G401 (cell line): ENCODE measurements around the gene MTF1. TPM values are rescaled to one million over a fixed set of nuclear protein-coding genes. Genes with fewer than 3 reads are reported as not detected.

ENCODE experiments used
- DNase-seq: peaks from one replicate; pipeline ENCODE4 v3.0.0-alpha.2; 2015; ENCODE audit warnings: low spot score
- in situ Hi-C: cut with HindIII; loops from 2 replicates; pipeline ENCODE4 v1.10.0; 2016; ENCODE audit warnings: low sequenced_read_pairs, mixed read lengths
- total RNA-seq: library from RNA; depleted of rRNA; stranded (reverse); fragments of >200 nt; shearing (Covaris generic); gene quantifications from 2 replicates; pipeline ENCODE4 v1.2.3, GENCODE V29; 2014

Gene MTF1
- total RNA-seq, 1 experiment from 2014 or later = 3.7 TPM

DNA sequence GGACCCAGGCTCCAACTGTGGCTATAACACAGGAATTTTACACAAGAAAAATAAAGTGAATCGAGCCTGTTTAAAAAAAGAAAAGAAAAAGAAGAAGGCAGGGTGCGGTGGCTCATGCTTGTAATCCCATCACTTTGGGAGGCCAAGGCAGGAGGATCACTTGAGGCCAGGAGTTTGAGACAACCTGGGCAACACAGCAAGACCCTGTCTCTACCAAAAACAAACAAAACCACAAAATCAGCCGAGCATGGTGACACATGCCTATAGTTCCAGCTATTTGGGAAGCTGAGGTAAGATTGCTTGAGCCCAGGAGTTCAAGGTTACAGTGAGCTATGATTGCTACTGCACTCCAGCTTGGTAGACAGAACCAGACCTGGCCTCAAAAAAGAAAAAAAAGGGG, 17.7 kb downstream of the MTF1 start:
- in situ Hi-C loops = no loop called here
- DNase-seq = no peak

- in situ Hi-C loops = no loop called here
- DNase-seq = no peak
Measured at GRCh38 chr1:37840711-37841110, 18.7 kb downstream of the MTF1 start.

GRCh38 chr1:37839676-37840075, 19.7 kb downstream of the MTF1 start:
- in situ Hi-C loops = no loop called here
- no peak for DNase-seq

- DNase-seq = no peak
- in situ Hi-C loops = no loop called here
Measured at GRCh38 chr1:37836788-37837187, 22.6 kb downstream of the MTF1 start.

GRCh38 chr1:37831809-37832208, 27.6 kb downstream of the MTF1 start:
- in situ Hi-C loops = no loop called here

GRCh38 chr1:37831109-37831508, 28.3 kb downstream of the MTF1 start:
- DNase-seq = no peak
- in situ Hi-C loops = no loop called here

More at GRCh38 chr1:37831809-37832208, 27.6 kb downstream of the MTF1 start:
- no peak for DNase-seq

DNA sequence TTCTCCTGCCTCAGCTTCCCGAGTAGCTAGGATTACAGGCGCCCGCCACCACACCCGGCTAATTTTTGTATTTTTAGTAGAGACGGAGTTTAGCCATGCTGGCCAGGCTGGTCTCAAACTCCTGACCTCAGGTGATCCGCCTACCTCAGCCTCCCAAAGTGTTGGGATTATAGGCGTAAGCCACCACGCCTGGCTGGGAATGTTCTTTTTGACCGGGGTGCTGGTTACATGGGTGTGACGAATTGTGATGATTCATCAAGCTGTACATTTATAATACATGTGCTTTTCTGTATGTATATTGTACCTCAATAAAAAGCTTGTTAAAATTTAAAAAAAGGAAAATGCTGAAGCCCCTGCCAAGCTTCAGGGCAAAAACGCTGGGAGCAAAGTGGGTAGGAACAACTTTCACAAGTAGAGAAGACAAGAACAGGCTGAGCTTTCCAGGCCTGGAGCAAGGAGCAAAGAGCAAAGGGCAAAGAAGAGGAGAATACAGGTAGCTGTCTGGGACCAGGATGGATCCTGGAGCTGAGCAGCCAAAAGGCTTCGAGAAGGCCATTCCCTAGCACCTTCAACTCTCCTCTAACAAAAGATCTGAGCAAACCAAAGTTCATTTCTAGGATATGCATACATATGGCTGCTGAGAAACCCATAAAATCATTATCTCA, 30.9 kb downstream of the MTF1 start:
- in situ Hi-C loops = no loop called here
- DNase-seq = no peak

DNA sequence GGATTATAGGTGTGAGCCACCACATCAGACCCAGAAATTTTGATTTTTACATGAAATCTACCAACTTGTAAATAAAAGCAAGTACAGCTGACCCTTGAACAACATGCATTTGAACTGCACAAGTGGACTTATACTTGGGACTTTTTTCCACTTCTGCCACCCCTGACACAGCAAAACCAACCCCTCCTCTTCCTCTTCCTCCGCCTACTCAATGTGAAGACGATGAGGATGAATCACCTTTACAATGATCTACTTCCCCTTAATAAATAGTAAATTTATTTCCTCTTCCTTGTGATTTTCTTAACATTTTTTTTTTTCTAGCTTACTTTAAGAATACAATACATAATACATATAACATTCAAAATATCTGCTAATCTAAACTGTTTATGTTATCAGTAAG, 33.9 kb downstream of the MTF1 start:
- in situ Hi-C loops = no loop called here
- DNase-seq = no peak

DNA sequence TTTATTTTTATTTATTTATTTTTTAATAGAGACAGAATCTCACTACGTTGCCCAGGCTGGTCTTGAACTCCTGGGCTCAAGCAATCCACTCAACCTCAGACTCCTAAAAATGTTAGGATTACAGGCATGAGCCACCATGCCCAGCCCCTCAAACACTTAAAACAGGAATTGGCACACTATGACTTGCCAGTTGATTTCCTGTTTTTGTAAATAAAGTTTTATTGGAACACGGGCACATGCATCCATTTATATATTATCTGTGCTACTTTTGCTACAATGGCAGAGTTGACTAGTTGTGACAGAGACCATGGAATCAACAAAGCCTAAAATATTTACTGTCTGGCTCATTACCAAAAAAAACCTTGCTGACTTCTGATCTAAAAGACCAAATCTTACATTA, 35.4 kb downstream of the MTF1 start:
- in situ Hi-C loops = no loop called here
- DNase-seq = no peak

GRCh38 chr1:37822906-37823815, 36.2 kb downstream of the MTF1 start:
- DNase-seq = no peak
- in situ Hi-C loops = no loop called here

DNA sequence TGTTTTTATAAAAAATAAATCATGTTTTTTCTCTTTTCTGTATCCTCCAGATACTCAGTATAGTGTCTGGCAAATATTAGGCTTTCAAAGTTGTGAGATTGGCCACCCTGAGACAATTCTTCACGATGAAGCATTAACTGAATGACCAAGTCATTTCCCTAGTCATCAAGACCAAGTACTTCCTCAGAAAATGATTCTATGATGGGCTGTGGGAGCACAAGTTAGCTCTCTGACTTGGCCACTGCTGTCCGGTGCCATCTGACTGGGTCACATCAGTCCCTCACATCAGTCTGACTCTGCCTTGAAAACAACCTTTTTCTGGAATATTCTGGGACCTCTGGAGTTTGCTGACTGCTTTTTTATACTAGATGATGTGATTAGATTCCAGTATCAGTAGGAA, 37.9 kb downstream of the MTF1 start:
- no peak for DNase-seq
- in situ Hi-C loops = no loop called here

DNA sequence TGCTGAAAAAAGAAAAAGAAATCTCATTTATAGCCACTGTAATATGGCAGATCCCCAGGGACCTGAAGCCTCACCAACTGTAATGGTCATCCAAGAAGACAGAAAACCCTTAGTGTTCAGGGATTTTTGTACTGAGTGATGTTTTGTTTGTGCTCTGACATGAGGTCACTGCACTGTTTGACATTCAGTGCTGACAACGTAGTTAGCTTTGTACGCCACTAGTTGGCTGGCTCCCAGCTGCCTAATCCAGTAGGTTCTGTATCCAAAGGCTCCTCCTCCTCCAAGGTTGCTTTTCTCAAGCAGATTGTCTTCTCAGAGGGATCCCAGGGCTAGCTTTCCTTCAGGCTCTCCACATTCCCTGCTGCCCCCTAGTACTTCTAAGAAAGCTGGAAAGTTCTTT, 41.9 kb downstream of the MTF1 start:
- in situ Hi-C loops = no loop called here
- no peak for DNase-seq

- DNase-seq = no peak
- in situ Hi-C loops = no loop called here
Measured at GRCh38 chr1:37814252-37814651, 45.1 kb downstream of the MTF1 start.

GRCh38 chr1:37813529-37814145, 45.8 kb downstream of the MTF1 start:
- in situ Hi-C loops = no loop called here
- no peak for DNase-seq

GRCh38 chr1:37811027-37811655, 48.3 kb downstream of the MTF1 start:
- in situ Hi-C loops = no loop called here
- DNase-seq = peak; percentile 79

DNA sequence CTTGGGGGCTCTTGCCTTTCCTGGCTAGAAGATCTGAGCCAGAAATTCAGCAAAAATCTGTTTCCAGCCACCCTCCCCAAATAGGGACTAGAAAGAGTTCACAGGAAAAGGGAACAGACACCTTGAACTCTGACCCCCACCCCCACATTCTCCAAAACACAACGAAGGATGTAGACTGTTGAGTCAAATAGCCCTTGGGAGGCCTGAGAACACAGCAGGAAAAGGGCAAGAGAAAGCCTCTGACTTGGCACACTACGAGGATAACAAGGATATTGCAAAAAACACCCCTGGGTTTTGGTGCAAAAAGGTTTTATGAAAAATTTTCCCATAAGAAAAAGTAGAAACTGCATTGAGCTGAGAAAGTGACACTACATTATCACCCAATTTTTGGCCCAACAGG, 49.5 kb downstream of the MTF1 start:
- in situ Hi-C loops = no loop called here
- no peak for DNase-seq

DNA sequence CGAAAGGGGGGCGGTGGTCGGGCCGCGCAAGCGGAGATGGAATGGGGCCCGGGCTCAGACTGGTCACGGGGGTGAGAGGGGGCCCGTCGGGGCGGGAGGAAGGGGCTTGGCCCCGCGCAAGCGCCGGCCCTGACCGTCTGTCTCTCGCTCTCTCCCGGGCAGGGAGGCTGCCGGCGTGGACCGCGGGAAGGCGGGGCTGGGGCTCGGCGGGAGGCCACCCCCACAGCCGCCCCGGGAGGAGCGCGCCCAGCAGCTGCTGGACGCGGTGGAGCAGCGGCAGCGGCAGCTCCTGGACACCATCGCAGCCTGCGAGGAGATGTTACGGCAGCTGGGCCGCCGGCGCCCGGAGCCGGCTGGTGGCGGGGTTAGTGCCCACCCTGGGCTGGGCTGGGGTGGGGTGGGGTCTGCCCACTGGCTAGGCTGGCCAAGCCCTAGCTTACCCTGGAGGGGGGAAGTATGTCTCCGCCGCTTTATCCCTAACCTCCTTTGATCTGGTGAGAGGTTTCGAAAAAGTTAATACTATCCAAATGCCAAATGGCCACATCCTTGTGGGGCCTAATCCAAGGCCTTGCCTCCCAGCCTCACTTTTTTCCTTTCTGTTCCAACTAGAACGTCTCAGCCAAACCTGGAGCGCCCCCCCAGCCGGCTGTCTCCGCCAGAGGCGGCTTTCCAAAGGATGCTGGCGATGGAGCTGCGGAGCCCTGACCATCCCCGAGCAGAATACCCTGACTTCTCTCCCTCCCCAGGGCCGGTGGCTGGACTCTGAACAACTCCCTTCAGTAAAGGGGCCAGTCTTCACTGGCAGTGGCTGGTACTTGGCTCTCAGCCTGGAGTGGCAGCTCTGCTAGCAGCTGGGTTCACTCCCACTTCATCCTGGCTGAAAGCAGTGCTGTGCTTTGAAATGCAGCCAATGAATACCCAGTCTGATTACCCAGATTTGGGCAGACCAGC, 50.7 kb downstream of the MTF1 start:
- in situ Hi-C loops = no loop called here
- peak; percentile 66 for DNase-seq

DNA sequence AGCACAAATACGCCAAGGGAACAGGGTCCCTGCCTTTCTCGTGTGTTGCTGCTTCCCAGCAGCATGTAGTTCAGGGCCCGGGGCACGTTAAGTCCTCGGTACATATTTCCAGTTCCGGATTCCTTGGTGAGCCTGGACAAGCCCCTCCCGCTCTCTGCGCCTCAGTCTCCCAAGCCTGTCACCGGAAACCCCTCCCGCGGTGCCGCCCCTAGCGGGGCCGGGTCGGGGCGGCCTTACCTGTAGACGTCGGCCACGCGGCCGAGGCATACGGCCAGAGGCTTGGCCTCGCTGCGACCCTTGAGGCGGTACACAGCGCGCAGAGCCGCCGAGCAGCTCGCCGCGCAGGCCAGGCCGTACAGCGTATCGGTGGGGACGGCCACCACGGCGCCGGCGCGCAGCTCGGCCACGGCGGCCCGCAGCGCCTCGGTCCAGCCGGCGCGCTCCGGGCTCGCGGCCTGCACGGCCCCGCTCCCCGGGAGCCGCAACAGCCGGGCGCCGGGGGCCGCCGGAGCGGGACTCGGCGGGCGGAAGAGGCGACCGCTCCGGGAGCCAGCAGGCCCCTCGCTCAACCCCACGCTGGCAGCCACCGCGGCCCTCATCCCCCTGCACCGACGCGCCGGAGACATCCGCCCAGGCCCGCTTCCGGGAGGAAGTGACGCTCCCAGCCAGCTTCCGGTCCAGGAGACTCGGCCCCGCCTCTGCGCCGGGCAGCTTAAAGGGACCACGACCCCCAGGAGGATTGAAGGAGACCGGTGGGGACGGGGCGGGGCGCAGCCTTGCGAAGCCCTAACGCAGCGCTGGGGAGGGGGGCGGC, 51.6 kb downstream of the MTF1 start, which contains the start of the genes C1orf122 and YRDC:
Gene C1orf122 (plus strand): TSS at position 236 of the 814 bp plus-strand sequence. CDS start 615 bp downstream, outside the sequence.
Gene YRDC (minus strand): TSS at position 654 of the 814 bp plus-strand sequence. CDS start 28 bp downstream, at position 626.
- in situ Hi-C loops = no loop called here
- DNase-seq = peak; percentile 92
